Activated CD4-positive, CD25-positive, alpha-beta regulatory T cell (primary cell): ENCODE data around the gene CELF4.

Experiments
- DNase-seq, 4 experiments: peaks; one replicate each; lab custom pipeline; 2025; lab: John Stamatoyannopoulos, UW

The CELF4 gene

DNA sequence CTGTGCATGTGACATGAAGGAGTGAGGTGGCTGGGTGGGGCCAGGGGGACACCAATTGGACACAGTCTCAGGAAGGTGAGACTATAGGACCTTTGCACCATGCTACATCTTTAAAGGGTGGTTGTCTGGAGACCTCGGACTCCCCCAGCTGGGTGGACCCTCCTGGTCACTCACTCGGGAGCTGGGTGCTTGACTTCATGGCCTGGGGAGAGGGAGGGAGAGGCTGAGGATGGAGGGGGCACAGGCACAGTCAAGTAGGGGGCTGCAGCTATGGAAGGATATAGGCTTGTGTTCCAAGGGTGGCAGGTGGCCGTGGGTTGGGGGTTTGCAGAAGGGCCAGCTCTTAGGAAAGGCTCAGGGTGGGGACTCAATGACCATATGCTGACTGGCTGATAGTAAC lies 7.1 kb upstream of the CELF4 start:
- no peak for DNase-seq

DNA sequence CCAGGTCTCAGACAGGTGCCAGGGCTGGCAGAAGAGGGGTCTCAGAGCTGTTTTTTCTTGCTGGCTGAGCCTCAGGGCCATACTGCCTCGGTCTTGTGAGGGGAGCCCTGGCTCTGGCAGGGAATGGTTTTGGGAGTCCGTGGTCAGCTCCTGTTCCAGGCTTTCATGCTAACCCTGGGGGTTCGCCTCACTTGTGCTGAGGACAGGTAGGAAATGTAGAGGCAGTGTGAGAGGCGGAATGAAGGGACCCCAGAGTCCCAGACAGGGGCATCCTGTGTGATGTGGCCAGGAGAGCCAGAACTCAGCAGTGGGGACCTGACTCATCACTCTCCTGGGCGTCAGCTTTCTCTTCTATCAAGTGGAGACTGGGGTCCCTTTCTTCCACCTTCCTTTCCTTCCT lies 5.7 kb upstream of the CELF4 start:
- no peak for DNase-seq

- DNase-seq = no peak
These were observed 4.8 kb upstream of the CELF4 start for GRCh38 chr18:37570336-37570930.

- no peak for DNase-seq
These were observed 3.1 kb upstream of the CELF4 start for GRCh38 chr18:37568671-37569070.

DNA sequence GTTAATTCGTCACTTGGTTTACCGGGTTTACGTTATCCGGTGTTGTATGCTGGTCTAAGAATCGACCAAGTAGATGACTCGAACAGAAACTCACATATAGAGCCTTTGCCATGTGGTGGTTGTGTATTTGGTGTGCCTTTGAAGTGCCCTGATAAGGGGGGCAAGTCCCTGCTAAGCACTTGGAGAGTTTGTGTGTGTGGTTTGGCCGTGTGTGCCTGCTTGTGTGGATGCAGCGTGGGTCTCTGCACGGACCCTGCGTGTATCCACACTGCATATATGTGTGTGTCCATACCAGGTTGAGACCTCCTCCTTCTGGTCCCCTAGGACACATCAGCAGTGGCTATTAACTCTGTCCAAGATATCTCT lies 2.4 kb upstream of the CELF4 start:
- DNase-seq = no peak

DNA sequence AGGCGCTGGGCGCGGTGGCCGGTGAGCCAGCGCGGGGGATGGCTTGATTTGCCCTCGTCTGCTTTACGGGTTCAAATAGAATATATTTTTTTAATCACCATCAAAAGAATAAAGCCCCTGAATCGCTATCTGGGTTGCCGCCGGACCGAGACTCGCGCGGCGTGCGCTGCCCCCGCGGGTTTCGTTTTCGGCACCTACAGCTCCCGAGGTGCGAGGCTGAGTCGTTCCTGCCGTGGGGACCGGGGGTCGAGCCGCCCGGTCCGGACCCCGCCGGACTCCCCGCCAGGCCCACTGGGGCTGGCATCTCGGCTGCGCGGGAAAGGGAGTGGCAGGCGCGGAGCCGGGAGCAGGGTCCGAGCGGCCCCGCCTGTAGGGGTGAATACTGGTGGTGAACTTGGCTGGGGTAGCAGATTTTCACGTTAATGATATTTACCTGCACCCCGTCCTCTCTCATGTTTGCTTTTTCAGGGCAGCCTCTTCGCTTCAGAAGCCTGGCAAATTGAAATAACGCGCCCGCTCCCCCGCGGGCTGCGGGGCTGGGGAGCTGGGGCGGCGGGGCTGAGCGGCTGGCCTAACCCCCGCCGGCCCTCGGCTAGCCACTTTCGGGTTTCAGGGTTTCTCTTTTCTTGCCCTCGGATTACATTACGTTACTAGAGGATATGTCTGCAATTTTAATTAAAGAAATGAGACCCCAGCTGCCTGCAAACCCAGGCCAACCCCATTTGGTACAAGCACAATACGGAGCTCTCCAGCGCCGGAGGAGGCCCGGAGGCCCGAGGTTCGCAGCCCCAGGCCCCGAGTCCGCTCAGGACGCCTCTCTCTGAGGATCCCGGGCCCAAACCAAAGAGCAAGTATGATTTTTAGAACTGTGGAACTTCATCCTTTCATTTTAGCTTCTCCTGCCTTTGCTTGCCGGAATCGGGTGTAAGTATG lies 1.7 kb upstream of the CELF4 start:
- no peak for DNase-seq

GRCh38 chr18:37566479-37567060 lies 972 bp upstream of the CELF4 start:
- no peak for DNase-seq

DNA sequence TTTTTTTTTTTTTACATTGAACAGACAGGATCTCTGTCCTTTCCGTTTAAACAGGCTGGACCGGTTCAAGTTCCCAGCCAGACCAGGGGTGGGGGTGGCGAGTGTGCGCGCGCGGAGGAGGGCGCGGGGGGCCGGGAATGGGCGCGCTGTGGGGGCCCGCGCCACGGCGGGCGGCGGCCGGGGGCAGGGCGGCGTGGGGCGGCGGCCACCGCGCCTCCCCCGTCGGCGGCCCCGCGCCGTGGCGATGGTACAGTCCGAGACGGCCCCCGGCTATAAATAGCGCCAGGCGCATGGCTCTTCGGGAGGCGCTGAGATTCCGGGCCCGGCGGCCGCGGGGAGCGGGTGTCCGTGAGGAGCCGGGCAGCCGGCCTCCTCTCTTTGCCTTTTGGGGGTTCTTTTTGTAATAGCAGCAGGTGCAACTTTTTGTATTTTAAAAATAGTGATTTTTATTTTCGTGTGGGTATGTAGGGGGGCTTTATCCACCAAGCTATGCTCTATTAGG lies 430 bp upstream of the CELF4 start:
- no peak for DNase-seq

DNA sequence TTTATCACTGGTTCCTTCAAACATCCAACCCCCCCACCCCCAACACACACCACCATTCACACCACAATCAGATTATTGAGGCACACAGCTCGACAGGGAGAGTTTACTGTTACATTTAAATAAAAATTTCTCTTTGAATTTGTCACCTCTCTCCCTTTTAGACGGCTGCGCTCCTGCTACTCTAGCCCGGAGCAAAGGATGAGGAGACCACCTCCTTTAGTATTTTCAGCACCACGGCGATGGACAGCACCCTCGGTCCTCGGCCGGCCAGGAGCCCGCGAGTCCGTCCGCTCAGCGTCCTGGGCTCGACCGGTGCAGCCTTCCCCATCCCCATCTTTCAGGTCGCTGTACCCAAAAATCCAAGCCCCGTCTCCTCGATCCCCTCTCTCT lies 892 bp downstream of the CELF4 start:
- DNase-seq = no peak

DNA sequence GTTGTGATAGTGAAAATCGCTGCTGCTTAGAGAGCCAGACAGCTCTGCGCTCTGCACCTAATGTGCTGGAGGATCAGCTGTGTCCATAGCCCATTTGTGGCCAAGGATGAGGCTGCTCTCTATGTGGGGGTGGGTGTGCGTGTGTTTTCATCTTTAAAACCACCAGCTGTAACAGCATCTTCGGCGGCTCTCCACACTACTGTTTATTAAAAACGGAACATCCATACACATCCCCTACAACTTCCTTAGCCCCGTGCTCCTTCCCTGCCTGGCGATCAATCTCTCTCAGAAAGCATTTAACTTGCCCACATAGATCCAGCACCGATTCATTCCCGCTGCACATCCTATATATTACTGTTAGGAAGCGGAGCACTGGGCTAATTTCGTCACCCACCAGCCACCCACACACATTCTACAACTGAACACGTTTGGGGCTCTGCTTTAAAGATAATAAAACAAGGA lies 1.6 kb downstream of the CELF4 start:
- no peak for DNase-seq

GRCh38 chr18:37561986-37562385 lies 3.6 kb downstream of the CELF4 start:
- no peak for DNase-seq

DNA sequence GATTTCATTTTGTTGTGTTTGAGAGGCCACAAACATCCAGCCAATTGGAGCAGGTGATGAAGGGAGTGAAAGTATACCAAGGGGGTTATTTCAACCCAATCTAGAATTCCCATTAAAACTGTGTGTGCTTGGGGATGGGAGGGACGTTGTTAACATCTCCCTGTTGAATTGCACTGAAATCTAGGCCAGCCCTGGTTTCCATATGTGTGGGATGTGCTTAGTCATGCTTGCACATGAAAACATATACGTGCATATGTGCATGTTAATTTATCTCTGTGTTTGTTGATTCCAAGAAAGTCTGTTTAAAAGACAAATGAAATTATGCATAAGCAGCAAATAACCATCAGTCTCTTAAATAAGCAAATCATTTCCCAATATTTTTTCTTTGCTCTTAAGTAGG lies 5.6 kb downstream of the CELF4 start:
- no peak for DNase-seq

DNA sequence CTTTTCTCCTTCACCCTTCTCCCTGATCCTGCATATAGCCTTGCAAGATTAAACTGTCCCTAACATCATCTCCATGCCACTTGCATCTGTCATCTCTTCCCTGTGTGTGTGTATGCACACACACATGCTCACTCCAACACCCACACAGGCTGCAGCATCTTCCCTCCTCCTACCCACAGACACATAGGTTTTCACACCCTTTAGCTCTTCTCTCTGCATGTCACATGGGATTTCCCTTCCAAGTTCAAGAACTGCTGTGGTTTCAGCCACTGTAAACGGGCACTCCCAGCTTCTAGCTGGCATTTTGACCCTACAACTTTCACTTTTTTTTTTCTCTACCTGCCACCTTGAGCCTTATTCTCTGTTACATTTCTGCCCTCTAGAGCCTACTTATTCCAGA lies 6.4 kb downstream of the CELF4 start:
- DNase-seq = no peak

DNA sequence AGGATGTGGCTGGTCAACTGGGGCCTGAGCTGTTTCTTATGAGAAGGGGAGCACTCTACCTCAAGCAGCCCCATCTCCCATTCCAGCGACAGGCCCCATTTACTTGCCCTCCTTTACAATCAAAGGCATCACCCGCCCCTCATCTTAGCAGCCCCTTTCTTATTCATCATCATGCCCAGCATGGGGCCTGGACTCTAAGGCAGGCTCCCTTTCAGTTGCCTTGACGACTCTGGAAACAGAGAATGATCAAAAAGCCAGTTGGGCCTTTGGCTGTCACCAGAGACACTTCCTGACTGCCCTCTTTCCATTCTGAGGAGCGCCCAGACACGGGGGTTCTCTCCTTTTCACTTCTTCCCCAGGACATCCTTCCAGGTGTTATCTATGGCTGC lies 11.2 kb downstream of the CELF4 start:
- DNase-seq = no peak

- no peak for DNase-seq
These were observed 11.8 kb downstream of the CELF4 start for GRCh38 chr18:37553633-37554398.

GRCh38 chr18:37552286-37552685 lies 13.3 kb downstream of the CELF4 start:
- DNase-seq = no peak

GRCh38 chr18:37551846-37552245 lies 13.8 kb downstream of the CELF4 start:
- DNase-seq = no peak

DNA sequence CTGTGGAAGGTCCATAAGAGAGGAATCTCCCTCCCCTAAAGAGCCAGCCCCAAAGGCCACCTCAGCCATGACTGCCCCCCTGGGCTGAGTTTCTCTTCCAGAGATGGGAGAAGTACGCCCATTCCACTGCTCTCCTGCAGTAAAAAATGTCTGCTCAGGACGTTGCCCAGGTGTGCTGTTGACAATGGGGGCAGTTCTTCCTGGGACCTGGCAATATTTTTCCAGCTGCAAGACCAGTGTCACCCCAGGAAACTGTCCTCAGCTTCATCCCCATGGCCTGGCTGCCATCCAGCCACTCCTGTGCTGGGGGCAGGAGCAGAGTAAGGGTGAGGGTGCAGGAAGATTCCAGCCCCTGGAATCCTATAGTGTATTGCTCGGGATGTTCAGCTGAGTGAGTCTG lies 14.3 kb downstream of the CELF4 start:
- DNase-seq = no peak

GRCh38 chr18:37550118-37550875 lies 15.3 kb downstream of the CELF4 start:
- no peak for DNase-seq

GRCh38 chr18:37548679-37549289 lies 16.8 kb downstream of the CELF4 start:
- no peak for DNase-seq

DNA sequence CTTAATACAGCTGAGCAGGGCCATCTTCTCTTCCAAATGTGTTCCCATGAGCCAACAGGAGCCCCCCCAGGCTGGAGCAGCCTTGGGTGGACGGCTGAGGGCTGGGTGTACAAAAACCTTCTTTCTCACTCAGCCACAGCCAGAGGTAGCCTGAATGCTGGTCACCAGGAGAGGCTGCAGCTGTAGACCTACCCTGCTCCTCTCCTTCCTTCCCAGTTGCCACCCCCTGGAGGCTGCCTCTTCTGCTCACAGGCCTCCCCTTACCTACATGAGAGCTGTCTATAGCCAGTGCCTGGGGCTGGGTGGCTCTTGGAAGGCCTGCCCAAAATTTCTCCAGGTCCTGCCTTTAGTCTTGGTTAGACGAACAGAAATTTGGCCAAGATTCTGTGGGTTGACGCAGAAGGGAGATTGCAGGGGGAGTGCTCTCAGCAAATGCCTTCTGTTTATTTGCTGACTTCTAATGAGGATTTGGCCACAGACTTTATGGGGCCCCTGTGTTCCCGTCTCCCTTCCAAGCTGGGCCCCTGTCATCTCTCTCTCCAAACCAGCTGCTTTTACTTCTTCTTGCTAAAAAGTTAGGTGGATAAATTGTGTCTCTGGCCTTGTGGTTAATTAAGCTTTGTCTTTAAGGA lies 18.3 kb downstream of the CELF4 start:
- DNase-seq = no peak
